ENCODE results near the gene MYL6.

DNA sequence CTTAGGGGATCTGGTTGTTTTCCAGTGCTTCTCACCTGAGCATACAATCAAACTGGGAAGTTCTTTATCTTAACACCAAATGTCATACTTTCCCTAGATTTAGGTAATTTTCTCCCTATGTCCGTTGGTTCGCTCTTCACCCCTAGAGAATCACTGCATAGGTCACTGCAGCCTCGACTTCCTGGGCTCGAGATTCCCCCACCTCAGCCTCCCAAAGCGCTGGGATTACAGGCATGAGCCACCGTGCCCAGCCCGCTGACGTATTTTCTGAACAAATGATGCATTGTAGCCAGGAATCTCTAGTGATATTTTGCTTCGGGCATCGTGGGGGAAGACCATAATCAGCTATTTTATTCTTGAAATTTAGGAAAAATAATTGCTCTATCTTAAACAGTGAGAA, 42.8 kb upstream of the MYL6 start:
- TF ChIP-seq, protein P1, sequence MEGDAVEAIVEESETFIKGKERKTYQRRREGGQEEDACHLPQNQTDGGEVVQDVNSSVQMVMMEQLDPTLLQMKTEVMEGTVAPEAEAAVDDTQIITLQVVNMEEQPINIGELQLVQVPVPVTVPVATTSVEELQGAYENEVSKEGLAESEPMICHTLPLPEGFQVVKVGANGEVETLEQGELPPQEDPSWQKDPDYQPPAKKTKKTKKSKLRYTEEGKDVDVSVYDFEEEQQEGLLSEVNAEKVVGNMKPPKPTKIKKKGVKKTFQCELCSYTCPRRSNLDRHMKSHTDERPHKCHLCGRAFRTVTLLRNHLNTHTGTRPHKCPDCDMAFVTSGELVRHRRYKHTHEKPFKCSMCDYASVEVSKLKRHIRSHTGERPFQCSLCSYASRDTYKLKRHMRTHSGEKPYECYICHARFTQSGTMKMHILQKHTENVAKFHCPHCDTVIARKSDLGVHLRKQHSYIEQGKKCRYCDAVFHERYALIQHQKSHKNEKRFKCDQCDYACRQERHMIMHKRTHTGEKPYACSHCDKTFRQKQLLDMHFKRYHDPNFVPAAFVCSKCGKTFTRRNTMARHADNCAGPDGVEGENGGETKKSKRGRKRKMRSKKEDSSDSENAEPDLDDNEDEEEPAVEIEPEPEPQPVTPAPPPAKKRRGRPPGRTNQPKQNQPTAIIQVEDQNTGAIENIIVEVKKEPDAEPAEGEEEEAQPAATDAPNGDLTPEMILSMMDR (IDR thresholded peaks at IDR 0.05): no peak
- TF ChIP-seq, protein P2, sequence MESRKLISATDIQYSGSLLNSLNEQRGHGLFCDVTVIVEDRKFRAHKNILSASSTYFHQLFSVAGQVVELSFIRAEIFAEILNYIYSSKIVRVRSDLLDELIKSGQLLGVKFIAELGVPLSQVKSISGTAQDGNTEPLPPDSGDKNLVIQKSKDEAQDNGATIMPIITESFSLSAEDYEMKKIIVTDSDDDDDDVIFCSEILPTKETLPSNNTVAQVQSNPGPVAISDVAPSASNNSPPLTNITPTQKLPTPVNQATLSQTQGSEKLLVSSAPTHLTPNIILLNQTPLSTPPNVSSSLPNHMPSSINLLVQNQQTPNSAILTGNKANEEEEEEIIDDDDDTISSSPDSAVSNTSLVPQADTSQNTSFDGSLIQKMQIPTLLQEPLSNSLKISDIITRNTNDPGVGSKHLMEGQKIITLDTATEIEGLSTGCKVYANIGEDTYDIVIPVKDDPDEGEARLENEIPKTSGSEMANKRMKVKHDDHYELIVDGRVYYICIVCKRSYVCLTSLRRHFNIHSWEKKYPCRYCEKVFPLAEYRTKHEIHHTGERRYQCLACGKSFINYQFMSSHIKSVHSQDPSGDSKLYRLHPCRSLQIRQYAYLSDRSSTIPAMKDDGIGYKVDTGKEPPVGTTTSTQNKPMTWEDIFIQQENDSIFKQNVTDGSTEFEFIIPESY (IDR thresholded peaks at IDR 0.05; ENCODE audit: borderline replicate concordance, low read depth): no peak
- TF ChIP-seq MXI1 (IDR thresholded peaks at IDR 0.05; ENCODE audit: low read depth, low read length): no peak
- no peak for TF ChIP-seq EZH2phosphoT487 (IDR thresholded peaks at IDR 0.05; ENCODE audit: borderline replicate concordance, low read depth)
- TF ChIP-seq TAF1 (IDR thresholded peaks at IDR 0.05; ENCODE audit: borderline replicate concordance, low read depth, low read length): no peak
- TF ChIP-seq RXRA (IDR thresholded peaks at IDR 0.05; ENCODE audit: borderline replicate concordance, low read depth): no peak
- TF ChIP-seq YY1 (IDR thresholded peaks at IDR 0.05; ENCODE audit: low read depth): no peak

All from SK-N-SH (cell line).